Breast epithelium (tissue), 3 donors: Measurements from ENCODE around the gene RABAC1.

ENCODE experiments used
- POLR2A ChIP-seq: fragments of 450-650 bp; IDR thresholded peaks from one replicate; pipeline ENCODE4 v1.6.1; 2016; ENCODE audit warnings: antibody characterized with exemption, mild to moderate bottlenecking, moderate library complexity
- POLR2AphosphoS5 ChIP-seq, 3 donors: sonication (generic); formaldehyde crosslinking; IDR thresholded peaks; one replicate each; pipeline ENCODE4 v1.6.1; 2017; ENCODE audit warnings: antibody characterized with exemption in 3 of 3
- TF ChIP-seq, protein P1 (sequence below), 3 donors: fragments of 450-650 bp; IDR thresholded peaks; one replicate each; pipeline ENCODE4 v1.5.1; 2016 to 2017; ENCODE audit warnings: antibody characterized with exemption in 3 of 3, mild to moderate bottlenecking in 3 of 3, moderate library complexity in 3 of 3

DNA sequence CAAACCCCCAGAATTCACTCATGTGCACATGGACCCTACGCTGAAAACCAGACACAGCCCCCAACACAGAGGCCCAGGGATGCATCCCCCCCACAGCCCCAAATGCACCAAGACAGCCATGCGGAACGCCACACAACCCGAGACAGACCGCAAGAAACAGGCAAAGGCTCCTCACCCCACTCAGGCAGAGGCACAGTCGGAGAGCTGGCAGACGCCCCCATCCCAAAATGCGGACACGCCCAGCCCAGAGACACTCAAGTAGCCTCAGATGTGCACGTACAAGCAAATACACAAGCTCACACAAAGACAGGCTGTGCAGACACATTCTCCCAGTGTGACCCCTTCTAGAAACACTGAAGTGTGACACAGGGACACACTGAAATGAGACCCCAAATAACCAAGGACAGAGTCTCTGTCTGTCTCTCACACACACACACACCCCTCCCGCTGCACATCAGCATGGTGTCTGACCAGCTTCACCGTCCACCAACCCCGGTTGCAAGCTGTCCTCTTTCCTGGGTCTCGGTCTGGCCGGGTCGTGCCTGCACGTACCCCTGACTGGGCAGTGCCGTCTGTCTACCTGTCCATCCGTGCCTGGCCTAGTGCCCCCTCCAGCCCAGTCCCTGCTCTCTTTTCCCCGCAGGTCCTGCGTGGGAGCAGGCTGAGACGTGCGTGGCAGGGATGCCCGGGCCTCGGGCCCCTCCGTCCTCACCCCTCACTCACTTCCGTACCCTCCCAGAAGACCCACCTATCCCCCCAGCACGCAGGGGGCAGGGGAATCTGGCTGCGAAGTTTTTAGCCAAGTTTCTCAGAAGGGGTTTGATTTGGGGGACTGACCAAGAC lies 47.0 kb downstream of the RABAC1 start:
- TF ChIP-seq, protein P1, sequence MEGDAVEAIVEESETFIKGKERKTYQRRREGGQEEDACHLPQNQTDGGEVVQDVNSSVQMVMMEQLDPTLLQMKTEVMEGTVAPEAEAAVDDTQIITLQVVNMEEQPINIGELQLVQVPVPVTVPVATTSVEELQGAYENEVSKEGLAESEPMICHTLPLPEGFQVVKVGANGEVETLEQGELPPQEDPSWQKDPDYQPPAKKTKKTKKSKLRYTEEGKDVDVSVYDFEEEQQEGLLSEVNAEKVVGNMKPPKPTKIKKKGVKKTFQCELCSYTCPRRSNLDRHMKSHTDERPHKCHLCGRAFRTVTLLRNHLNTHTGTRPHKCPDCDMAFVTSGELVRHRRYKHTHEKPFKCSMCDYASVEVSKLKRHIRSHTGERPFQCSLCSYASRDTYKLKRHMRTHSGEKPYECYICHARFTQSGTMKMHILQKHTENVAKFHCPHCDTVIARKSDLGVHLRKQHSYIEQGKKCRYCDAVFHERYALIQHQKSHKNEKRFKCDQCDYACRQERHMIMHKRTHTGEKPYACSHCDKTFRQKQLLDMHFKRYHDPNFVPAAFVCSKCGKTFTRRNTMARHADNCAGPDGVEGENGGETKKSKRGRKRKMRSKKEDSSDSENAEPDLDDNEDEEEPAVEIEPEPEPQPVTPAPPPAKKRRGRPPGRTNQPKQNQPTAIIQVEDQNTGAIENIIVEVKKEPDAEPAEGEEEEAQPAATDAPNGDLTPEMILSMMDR (IDR thresholded peaks at IDR 0.05): no peak
- no peak for TF ChIP-seq POLR2A
- no peak for TF ChIP-seq POLR2AphosphoS5 (IDR thresholded peaks at IDR 0.05)
